Activated CD8-positive, alpha-beta memory T cell treated with anti-CD3 and anti-CD28 coated beads, Interleukin-2, amount 50 U/mL, for 24 hours (primary cell): ENCODE results near the gene CRYL1.
A peak's percentile ranks its signal among the peaks of the same experiment; 100 is the strongest.

Experiments used
- DNase-seq: peaks from one replicate; pipeline ENCODE4 v3.0.0-alpha.2; 2020; ENCODE audit errors: extremely low read depth

CRYL1 gene

DNA sequence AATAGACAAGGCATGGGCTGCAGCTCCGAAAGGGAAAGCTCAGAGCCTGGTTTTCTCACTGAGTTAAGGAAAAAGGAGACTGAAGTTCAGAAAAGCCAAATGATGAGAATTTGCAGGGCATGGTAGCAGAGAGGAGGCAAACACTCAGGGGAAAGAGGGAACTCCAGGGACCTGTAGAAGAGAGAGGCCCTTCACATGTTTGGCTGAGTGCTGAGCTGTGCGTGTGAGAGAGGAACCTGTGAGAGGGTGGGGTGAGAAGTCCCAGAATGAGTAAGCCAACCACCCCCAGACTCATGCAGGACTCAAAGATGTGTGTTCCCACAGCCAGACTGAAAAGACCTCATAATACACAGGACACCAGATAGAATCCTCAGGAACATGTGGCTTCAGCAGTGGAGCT lies 2.8 kb upstream of the CRYL1 start:
- no peak for DNase-seq

DNA sequence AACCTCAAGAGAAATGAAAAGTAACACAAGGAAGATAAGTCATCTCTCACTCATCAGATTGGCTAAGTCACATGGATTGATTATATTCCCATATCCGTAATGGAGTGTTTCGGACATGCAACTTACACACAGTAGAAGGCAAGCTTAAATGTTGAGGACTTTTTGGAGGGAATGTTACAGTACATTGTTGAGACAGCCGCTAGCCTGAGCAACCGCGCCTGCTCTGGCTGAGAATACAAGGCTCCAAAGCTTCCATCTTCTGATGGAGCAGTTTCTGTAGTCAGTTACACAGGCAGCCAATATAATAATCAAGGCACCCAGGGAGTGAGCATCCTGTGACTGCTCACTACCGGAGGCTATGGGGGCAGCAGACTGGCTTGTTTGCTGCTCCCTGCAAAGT lies 1.0 kb upstream of the CRYL1 start:
- no peak for DNase-seq

DNA sequence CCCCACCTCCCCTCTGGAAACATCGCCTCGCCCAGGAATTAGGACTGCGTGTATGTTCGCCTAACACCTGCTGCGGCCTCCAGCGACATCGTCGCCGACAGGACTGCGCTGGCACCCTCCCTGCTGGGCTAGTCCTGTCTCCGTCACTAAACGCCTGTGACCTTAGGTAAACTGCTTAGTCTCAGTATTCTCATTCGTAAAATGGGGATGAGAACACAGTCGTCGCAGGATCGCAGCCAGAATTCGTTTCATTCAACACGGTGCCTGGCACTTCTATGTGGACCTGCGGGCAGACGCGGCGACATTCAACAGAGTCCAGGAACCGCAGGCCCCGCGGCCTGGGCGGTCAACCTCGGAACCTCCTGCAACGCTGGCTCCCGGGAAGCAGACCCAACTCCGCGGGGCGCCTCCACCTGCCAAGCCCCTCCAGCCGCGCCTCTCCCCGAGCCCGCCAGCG lies 485 bp downstream of the CRYL1 start:
- DNase-seq: no peak

DNA sequence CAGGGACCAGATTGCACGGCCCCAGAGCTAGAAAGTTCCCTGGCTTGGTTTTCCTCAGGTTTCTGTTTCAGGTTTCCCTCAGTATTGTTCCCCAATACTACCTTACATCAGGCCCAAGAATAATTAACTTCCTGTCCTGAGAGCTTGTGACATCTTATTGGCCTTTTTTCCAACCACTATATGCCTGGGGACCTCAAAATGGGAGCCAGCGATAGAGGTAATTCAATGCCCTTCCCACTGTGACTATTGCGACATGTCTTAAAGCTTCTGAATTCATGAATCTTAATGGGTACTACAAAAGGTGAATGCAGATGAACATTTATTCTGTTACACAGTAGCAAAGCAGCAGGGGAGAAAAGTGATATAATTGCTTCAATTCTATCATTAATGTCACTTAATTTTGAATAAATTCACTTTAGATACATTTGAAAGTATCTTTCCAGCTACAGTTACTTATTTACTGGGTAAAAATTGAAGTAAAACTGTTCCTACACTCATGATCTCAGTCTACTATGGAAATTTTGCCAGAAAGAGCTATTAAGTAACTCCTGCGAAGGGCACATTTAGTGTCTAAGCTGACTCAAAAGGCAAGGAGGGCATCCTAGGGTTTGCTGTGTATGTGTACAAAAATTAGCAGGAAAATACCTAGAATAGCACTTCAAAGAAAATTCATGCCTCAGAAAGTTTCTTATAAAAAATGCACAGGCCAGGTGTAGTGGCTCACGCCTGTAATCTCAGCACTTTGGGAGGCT lies 4.1 kb downstream of the CRYL1 start:
- DNase-seq: no peak

GRCh38 chr13:20519875-20520274 lies 5.8 kb downstream of the CRYL1 start:
- no peak for DNase-seq

GRCh38 chr13:20518660-20519100 lies 7.0 kb downstream of the CRYL1 start:
- no peak for DNase-seq

DNA sequence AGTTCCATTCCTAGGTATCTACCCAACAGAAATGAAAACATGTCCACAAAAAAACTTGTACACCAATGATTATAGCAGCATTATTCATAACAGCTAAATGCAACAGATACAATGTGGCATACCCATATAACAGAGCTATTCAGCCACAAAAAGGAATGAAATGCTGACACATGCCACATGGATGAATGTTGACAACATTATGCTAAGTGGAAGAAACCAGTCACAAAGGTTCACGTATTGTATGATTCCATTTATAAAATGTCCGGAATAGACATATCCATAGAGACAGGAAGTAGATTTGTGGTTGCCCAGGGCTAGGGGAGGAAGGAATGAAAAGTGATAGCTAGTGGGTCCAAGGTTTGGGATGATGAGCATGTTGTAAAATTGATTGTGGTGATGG lies 10.8 kb downstream of the CRYL1 start:
- DNase-seq: no peak

- DNase-seq: no peak
Measured at GRCh38 chr13:20513466-20513995, 12.1 kb downstream of the CRYL1 start.

DNA sequence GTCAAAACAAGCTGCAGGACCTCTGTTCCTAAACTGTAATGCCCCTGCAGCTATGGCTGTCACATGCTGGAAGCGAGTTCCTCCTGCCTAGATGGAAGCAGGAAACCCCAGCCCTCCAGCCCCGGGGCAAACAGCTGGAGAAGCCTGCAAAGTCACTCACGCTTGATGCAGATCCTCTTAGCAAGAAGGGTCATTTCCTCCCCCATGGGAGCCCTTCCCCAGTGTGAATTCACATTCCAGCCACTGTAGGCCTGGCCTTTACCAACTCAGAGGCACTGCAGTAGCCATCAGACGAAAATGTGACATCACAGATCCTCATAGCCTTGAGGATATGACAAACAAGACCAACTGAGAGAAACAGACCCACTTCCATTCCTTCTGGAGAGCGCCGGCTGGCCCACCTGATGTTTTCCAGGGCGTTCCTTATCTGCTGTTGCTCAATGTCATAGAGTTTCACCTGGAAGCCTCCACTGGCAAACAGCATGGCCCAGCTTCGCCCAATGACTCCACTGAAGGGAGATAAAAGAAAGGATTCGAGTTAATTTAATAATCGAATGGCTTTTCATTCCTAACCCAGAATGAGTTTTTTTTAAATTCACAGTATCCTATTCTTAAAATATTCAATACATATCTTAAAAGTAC lies 13.5 kb downstream of the CRYL1 start:
- no peak for DNase-seq

- DNase-seq: no peak
Measured at GRCh38 chr13:20506696-20507095, 19.0 kb downstream of the CRYL1 start.

DNA sequence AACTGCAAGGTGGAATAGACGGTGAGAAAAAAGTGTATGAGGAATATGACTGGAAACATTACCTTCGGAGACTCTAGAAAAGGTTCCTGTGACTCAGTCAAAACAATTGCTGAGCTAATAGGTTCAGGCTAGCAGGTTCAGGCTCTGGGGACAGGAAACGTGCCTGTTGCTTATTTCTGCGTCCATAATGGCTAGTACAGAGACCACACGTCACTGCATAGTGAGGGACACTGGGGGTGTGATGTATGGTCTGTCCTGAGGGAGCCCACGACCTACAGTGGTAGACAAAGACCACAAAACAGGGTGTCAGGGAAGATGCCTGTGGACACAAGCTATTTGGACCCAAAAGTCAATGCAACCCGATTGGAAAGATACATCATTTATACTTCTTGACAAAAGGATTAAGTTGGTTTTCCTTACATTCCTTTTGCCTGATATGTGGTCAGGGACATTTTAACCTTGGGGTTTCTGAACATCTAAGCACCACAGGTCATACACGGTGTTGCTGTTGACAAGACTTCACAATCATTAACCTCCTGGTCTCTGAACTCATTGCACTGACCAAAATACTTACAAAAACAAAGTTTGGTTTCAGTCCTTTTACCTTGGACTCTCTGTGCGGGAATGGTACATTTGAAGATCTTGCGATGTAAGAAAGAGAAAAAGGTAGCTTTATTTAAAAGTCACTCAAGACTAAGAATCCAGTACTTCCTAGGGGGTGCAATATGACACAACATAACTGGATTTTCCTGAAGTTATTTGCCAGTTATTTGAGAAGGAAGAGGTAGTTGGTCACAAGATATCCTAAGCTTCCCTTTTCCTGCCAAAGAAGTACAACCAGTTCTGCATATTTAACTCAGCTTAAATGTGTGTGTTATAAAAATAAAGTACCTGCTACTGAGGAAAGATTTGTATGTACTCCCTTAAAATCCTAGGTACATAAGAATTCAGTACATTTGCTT lies 20.0 kb downstream of the CRYL1 start:
- no peak for DNase-seq

DNA sequence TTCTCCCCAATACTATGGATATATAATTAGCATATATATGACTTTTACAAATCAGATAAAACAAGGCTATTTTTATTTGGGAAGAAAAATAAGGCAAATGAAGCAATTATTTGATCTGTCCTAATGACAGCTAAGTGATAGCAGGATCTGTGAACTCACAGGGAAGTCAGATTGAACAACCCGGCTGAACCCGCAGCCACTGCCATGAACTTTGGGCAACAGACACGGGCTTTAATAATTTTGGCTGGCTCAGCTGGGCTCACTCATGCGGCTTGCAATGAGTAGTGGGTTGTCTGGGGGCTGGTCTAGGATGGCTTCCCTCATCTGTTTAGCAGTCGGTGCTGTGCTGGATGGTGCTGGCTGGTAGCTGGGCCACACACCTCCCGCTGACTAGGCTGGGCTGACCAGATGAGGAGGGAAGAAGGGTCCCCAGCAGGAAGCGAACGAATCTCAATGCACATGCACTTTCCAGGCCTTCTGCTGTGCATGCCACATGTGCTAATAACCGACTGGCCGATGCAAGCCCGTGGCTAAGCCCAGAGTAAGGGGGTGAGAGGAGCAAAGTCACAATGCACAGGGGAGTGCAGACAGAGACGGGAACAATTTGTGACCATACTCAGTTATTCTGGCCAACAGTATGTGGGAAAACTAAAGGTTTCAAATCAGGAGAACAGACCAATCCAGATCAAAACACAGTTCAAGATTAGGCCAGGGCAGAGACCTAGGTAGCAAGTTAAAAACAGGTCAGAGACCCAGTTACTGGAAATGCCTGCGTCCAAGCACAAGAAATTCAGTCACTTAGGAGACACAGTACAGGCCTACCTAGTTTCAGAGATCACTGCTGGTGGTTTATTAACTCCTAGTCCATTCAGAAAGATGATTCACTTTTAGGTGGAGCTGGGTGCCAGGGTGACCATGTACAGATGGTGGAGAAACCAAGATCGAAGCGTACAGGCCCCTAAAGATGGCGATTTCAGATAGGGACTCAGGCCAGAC lies 22.3 kb downstream of the CRYL1 start:
- DNase-seq: no peak

GRCh38 chr13:20501592-20501991 lies 24.1 kb downstream of the CRYL1 start:
- DNase-seq: no peak

DNA sequence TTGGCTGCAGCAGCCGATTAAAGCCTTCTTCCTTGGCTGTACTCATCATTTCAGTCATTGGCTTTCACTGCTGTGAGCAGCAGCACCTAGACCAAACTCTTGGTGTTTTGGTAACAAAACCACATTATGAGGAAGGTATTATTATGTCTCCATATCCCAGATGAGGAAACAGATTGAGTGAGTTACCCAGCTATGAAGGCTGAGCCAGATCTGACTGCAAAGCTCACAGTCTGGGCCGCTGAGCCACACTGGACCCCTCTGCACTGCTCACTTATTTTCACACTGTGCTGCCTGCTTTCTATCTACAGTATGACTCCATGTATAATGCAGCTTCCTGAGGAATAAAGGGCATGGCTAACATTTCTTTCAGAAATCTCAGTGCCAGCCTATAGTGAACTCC lies 24.5 kb downstream of the CRYL1 start:
- DNase-seq: no peak

GRCh38 chr13:20499986-20500385 lies 25.7 kb downstream of the CRYL1 start:
- no peak for DNase-seq

DNA sequence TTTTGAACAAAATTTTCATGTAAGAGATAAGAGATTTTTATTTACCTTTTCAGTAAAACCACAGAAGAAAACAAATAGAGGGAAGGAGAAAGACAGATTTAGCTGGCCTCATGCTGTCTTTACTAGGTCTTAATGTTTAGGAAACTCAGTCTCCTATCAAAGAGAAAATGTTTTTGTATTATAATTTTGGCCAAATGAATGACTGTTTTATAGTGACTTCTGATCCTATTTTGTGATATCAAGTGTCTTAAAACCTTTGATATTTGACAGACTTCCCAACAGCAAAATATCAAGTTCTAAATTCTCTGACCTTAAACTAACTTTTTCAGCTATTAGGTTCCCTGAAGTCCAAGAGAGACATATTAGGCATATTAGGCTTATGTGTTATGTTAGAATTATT lies 27.0 kb downstream of the CRYL1 start:
- DNase-seq: no peak

DNA sequence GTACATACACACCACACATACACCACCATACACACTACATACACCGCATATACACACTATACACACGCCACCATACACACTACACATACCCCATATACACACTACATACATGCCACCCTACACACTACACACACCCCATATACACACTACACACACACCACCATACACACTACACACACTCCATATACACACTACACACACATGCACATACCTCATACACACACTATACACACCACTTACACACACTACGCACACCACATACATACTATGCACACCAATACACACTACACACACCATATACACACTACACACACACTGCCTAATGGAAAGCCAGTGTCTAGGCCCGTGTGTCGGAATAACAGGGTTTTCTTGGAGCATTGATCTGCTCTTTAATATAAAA lies 27.5 kb downstream of the CRYL1 start:
- DNase-seq: no peak

GRCh38 chr13:20497006-20497775 lies 28.5 kb downstream of the CRYL1 start:
- DNase-seq: no peak

DNA sequence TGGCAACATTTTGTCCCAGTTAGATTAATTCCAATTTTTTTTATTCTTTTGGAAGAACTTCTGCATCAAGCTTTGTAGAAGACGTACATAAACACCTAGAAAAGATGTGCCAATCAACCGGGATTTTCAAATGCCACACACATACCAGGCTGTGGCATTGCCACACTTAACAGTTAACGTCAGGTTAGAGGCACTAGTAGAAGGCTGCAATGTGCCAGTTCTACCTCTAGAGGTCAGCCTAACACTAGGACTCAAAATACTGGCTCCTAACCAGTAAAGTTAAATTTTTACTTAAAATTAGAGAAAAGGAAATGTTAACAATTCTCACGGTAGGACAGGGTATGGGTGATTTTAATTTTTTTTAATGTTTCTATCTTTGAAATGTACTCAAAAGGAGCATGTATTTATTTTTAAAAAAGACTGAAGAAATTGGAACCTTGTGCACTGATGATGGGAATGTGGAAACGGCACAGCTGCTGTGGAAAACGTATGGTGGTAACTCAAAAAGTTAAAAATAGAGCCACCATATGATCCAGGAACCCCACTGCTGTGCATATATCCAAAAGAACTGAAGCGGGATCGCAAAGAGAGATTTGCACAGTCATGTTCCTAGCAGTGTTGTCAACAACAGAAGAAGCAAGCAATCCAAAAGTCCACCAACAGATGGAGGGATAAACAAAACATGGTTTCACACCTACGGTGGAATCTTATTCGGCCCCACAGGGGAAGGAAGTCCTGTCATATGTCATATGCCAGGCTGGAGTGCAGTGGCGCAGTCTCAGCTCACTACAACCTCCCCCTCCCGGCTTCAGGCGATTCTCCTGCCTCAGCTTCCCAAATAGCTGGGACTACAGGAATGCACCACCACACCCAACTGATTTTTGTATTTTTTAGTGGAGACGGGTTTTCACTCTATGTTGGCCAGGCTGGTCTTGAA lies 30.3 kb downstream of the CRYL1 start:
- peak; percentile 25 for DNase-seq
